ENCODE results near the gene COMP. TPM values are rescaled to one million over a fixed set of nuclear protein-coding genes. Genes with fewer than 3 reads are reported as not detected.

COMP gene
- total RNA-seq, 5 donors from 2014 or later (not counting 1 experiment from before 2014, with no cell fraction given) = not detected

GRCh38 chr19:18756896-18757295, 34.2 kb downstream of the COMP start:
- ChIA-PET POLR2A (no interaction called here), CTCF (no interaction called here)
- Histone ChIP-seq H3K27ac (ENCODE audit: low read length) (no peak overlapping the region), H3K4me3 (ENCODE audit: control insufficient read depth in 1 of 2, extremely low read depth in 1 of 2, low read length in 1 of 2) (no peak overlapping the region), H3K27me3 (replicated peaks in 1 of 2; ENCODE audit: control insufficient read depth in 2 of 2, extremely low read depth in 1 of 2, insufficient read depth in 2 of 2, low read length in 1 of 2) (no peaks in the 10 kb centered on the region), H3K9me3 (no peaks in the 10 kb centered on the region), H3K4me1 (ENCODE audit: control insufficient read depth in 1 of 2, extremely low read depth in 1 of 2, insufficient read depth in 2 of 2, low read length in 2 of 2) (no peaks in the 10 kb centered on the region), H3K36me3 (ENCODE audit: control insufficient read depth in 2 of 2, extremely low read depth in 1 of 2, insufficient read depth in 1 of 2, low read length in 1 of 2) (peaks cover 2 to 3% of the 10 kb centered on the region in 2 donors)
- no peaks in the 10 kb centered on the region for H3K4me1 Mint-ChIP-seq
- H3K9me3 Mint-ChIP-seq = no peaks in the 10 kb centered on the region
- 94% methylated on average over 16 of the region's 16 CpGs for WGBS (ENCODE audit: insufficient coverage)
- no peak overlapping the region for H3K4me3 Mint-ChIP-seq
- no peak for DNase-seq
- H3K27me3 Mint-ChIP-seq = no peaks in the 10 kb centered on the region
- H3K36me3 Mint-ChIP-seq = peaks cover 13% of the 10 kb centered on the region
- H3K27ac Mint-ChIP-seq = no peak overlapping the region
- ATAC-seq (replicated peaks in 1 of 4) = no peak

GRCh38 chr19:18754501-18754900, 36.6 kb downstream of the COMP start:
- Mint-ChIP-seq H3K9me3 (no peaks in the 10 kb centered on the region), H3K36me3 (peaks cover 22% of the 10 kb centered on the region), H3K27me3 (no peaks in the 10 kb centered on the region), H3K4me3 (no peak overlapping the region), H3K27ac (no peak overlapping the region), H3K4me1 (no peaks in the 10 kb centered on the region)
- Histone ChIP-seq H3K27me3 (replicated peaks in 1 of 2; ENCODE audit: control insufficient read depth in 2 of 2, extremely low read depth in 1 of 2, insufficient read depth in 2 of 2, low read length in 1 of 2) (no peaks in the 10 kb centered on the region), H3K4me1 (ENCODE audit: control insufficient read depth in 1 of 2, extremely low read depth in 1 of 2, insufficient read depth in 2 of 2, low read length in 2 of 2) (no peaks in the 10 kb centered on the region), H3K27ac (ENCODE audit: low read length) (no peak overlapping the region), H3K4me3 (ENCODE audit: control insufficient read depth in 1 of 2, extremely low read depth in 1 of 2, low read length in 1 of 2) (no peak overlapping the region), H3K9me3 (no peaks in the 10 kb centered on the region), H3K36me3 (ENCODE audit: control insufficient read depth in 2 of 2, extremely low read depth in 1 of 2, insufficient read depth in 1 of 2, low read length in 1 of 2) (peaks cover 2 to 15% of the 10 kb centered on the region in 2 donors)
- DNase-seq = no peak
- POLR2A ChIA-PET = no interaction called here
- no CpG with 5 or more reads among the region's 4 CpGs for WGBS (ENCODE audit: insufficient coverage)
- no peak for ATAC-seq (replicated peaks in 1 of 4)
- CTCF ChIA-PET = no interaction called here

- ATAC-seq (replicated peaks in 1 of 4) (no peak), DNase-seq (no peak)
- no peaks in the 10 kb centered on the region for H3K9me3 ChIP-seq
- Mint-ChIP-seq H3K27ac (no peak overlapping the region), H3K27me3 (no peaks in the 10 kb centered on the region), H3K36me3 (peaks cover 22% of the 10 kb centered on the region), H3K9me3 (no peaks in the 10 kb centered on the region), H3K4me1 (no peaks in the 10 kb centered on the region), H3K4me3 (no peak overlapping the region)
- H3K27ac ChIP-seq (ENCODE audit: low read length) = no peak overlapping the region
- H3K27me3 ChIP-seq (replicated peaks in 1 of 2; ENCODE audit: control insufficient read depth in 2 of 2, extremely low read depth in 1 of 2, insufficient read depth in 2 of 2, low read length in 1 of 2) = no peaks in the 10 kb centered on the region
- no peak overlapping the region for H3K4me3 ChIP-seq (ENCODE audit: control insufficient read depth in 1 of 2, extremely low read depth in 1 of 2, low read length in 1 of 2)
- 97% methylated on average over 6 of the region's 10 CpGs for WGBS (ENCODE audit: insufficient coverage)
- ChIA-PET POLR2A (no interaction called here), CTCF (no interaction called here)
- peaks cover 2 to 19% of the 10 kb centered on the region in 2 donors for H3K36me3 ChIP-seq (ENCODE audit: control insufficient read depth in 2 of 2, extremely low read depth in 1 of 2, insufficient read depth in 1 of 2, low read length in 1 of 2)
- H3K4me1 ChIP-seq (ENCODE audit: control insufficient read depth in 1 of 2, extremely low read depth in 1 of 2, insufficient read depth in 2 of 2, low read length in 2 of 2) = no peaks in the 10 kb centered on the region
These were observed 39.5 kb downstream of the COMP start for GRCh38 chr19:18751571-18751970.

- H3K4me1 ChIP-seq (ENCODE audit: control insufficient read depth in 1 of 2, extremely low read depth in 1 of 2, insufficient read depth in 2 of 2, low read length in 2 of 2) = no peaks in the 10 kb centered on the region
- no peak overlapping the region for H3K27ac Mint-ChIP-seq
- H3K4me1 Mint-ChIP-seq = no peaks in the 10 kb centered on the region
- DNase-seq (no peak), ATAC-seq (replicated peaks in 1 of 4) (no peak)
- no peaks in the 10 kb centered on the region for H3K9me3 ChIP-seq
- no peak overlapping the region for H3K4me3 ChIP-seq (ENCODE audit: control insufficient read depth in 1 of 2, extremely low read depth in 1 of 2, low read length in 1 of 2)
- CTCF ChIA-PET = no interaction called here
- peaks cover 22% of the 10 kb centered on the region for H3K36me3 Mint-ChIP-seq
- WGBS (ENCODE audit: insufficient coverage) = 95% methylated on average over 14 of the region's 19 CpGs
- H3K9me3 Mint-ChIP-seq = no peaks in the 10 kb centered on the region
- POLR2A ChIA-PET = no interaction called here
- H3K27me3 ChIP-seq (replicated peaks in 1 of 2; ENCODE audit: control insufficient read depth in 2 of 2, extremely low read depth in 1 of 2, insufficient read depth in 2 of 2, low read length in 1 of 2) = no peaks in the 10 kb centered on the region
- H3K36me3 ChIP-seq (ENCODE audit: control insufficient read depth in 2 of 2, extremely low read depth in 1 of 2, insufficient read depth in 1 of 2, low read length in 1 of 2) = peaks cover 2 to 16% of the 10 kb centered on the region in 2 donors
- no peak overlapping the region for H3K27ac ChIP-seq (ENCODE audit: low read length)
- no peak overlapping the region for H3K4me3 Mint-ChIP-seq
- H3K27me3 Mint-ChIP-seq = no peaks in the 10 kb centered on the region
These were observed 40.7 kb downstream of the COMP start for GRCh38 chr19:18750295-18750970.

- no peak overlapping the region for H3K4me3 Mint-ChIP-seq
- WGBS (ENCODE audit: insufficient coverage) = 91% methylated on average over 21 of the region's 23 CpGs
- POLR2A ChIA-PET = no interaction called here
- H3K27me3 Mint-ChIP-seq = no peaks in the 10 kb centered on the region
- H3K36me3 Mint-ChIP-seq = peaks cover 22% of the 10 kb centered on the region
- H3K9me3 ChIP-seq = no peaks in the 10 kb centered on the region
- no peak for DNase-seq
- H3K36me3 ChIP-seq (ENCODE audit: control insufficient read depth in 2 of 2, extremely low read depth in 1 of 2, insufficient read depth in 1 of 2, low read length in 1 of 2) = peaks cover 2 to 16% of the 10 kb centered on the region in 2 donors
- H3K4me3 ChIP-seq (ENCODE audit: control insufficient read depth in 1 of 2, extremely low read depth in 1 of 2, low read length in 1 of 2) = no peak overlapping the region
- H3K4me1 Mint-ChIP-seq = no peaks in the 10 kb centered on the region
- H3K27ac ChIP-seq (ENCODE audit: low read length) = no peak overlapping the region
- H3K27ac Mint-ChIP-seq = no peak overlapping the region
- no peaks in the 10 kb centered on the region for H3K9me3 Mint-ChIP-seq
- no peaks in the 10 kb centered on the region for H3K4me1 ChIP-seq (ENCODE audit: control insufficient read depth in 1 of 2, extremely low read depth in 1 of 2, insufficient read depth in 2 of 2, low read length in 2 of 2)
- ATAC-seq (replicated peaks in 1 of 4) = no peak
- H3K27me3 ChIP-seq (replicated peaks in 1 of 2; ENCODE audit: control insufficient read depth in 2 of 2, extremely low read depth in 1 of 2, insufficient read depth in 2 of 2, low read length in 1 of 2) = no peaks in the 10 kb centered on the region
- CTCF ChIA-PET = interaction anchor here in 1 of 2 donors (0.6 kb wide), 1 partner anchor 622 kb away, joined by 3 read pairs; no protein-coding TSS in a partner anchor
These were observed 41.5 kb downstream of the COMP start for GRCh38 chr19:18749362-18750231.

GRCh38 chr19:18746401-18747325, 44.4 kb downstream of the COMP start:
- ATAC-seq (replicated peaks in 1 of 4) (no peak), DNase-seq (no peak)
- no peak overlapping the region for H3K27ac Mint-ChIP-seq
- Histone ChIP-seq H3K9me3 (no peaks in the 10 kb centered on the region), H3K27me3 (replicated peaks in 1 of 2; ENCODE audit: control insufficient read depth in 2 of 2, extremely low read depth in 1 of 2, insufficient read depth in 2 of 2, low read length in 1 of 2) (no peaks in the 10 kb centered on the region), H3K27ac (ENCODE audit: low read length) (no peak overlapping the region), H3K4me1 (ENCODE audit: control insufficient read depth in 1 of 2, extremely low read depth in 1 of 2, insufficient read depth in 2 of 2, low read length in 2 of 2) (no peaks in the 10 kb centered on the region), H3K36me3 (ENCODE audit: control insufficient read depth in 2 of 2, extremely low read depth in 1 of 2, insufficient read depth in 1 of 2, low read length in 1 of 2) (peaks cover 4 to 20% of the 10 kb centered on the region in 2 donors), H3K4me3 (ENCODE audit: control insufficient read depth in 1 of 2, extremely low read depth in 1 of 2, low read length in 1 of 2) (no peak overlapping the region)
- 95% methylated on average over 10 of the region's 29 CpGs for WGBS (ENCODE audit: insufficient coverage)
- no peaks in the 10 kb centered on the region for H3K27me3 Mint-ChIP-seq
- ChIA-PET CTCF (no interaction called here), POLR2A (no interaction called here)
- H3K4me1 Mint-ChIP-seq = no peaks in the 10 kb centered on the region
- H3K4me3 Mint-ChIP-seq = no peak overlapping the region
- H3K9me3 Mint-ChIP-seq = no peaks in the 10 kb centered on the region
- H3K36me3 Mint-ChIP-seq = peaks cover 9% of the 10 kb centered on the region

All from T-cell (primary cell).